Liver (tissue), 9 donors: ENCODE data around the gene CSKMT. TPM values are rescaled to one million over a fixed set of nuclear protein-coding genes. Genes with fewer than 3 reads are reported as not detected.

ENCODE experiments used
- DNase-seq: peaks from one replicate; pipeline ENCODE4 v3.0.0-alpha.2; 2017; ENCODE audit warnings: low spot score
- H3K27ac ChIP-seq, 2 donors: one replicate each; pipeline ENCODE4 v1.7.0; 2013; ENCODE audit warnings: inconsistent platforms in 2 of 2, low read length in 2 of 2, control low read depth in 1 of 2, low read depth in 1 of 2, mild to moderate bottlenecking in 1 of 2
- H3K27me3 ChIP-seq, 4 donors: one replicate each; pipeline versions ENCODE4 v1.6.1 to v1.7.0; 2013; ENCODE audit warnings: low read length in 3 of 4, inconsistent platforms in 1 of 4, mild to moderate bottlenecking in 1 of 4, moderate library complexity in 1 of 4; ENCODE audit not compliant: control insufficient read depth in 4 of 4, insufficient read depth in 4 of 4
- H3K36me3 ChIP-seq, 4 donors: one replicate each; pipeline versions ENCODE4 v1.6.1 to v1.7.0; 2013; ENCODE audit warnings: low read length in 3 of 4, mild to moderate bottlenecking in 3 of 4, low read depth in 1 of 4, moderate library complexity in 1 of 4; ENCODE audit not compliant: control insufficient read depth in 4 of 4, insufficient read depth in 3 of 4
- H3K4me1 ChIP-seq, 4 donors: one replicate each; pipeline versions ENCODE4 v1.6.1 to v1.7.0; 2013; ENCODE audit warnings: low read length in 3 of 4, mild to moderate bottlenecking in 3 of 4, moderate library complexity in 1 of 4; ENCODE audit not compliant: control insufficient read depth in 4 of 4, insufficient read depth in 4 of 4
- H3K4me3 ChIP-seq, 3 donors: one replicate each; pipeline versions ENCODE4 v1.6.1 to v1.7.0; 2013; ENCODE audit warnings: low read length in 3 of 3, control low read depth in 1 of 3, low read depth in 1 of 3, mild to moderate bottlenecking in 1 of 3
- H3K9ac ChIP-seq, 2 donors: one replicate each; pipeline ENCODE4 v1.7.0; 2013; ENCODE audit warnings: low read length in 2 of 2, mild to moderate bottlenecking in 2 of 2, moderate library complexity in 2 of 2, control low read depth in 1 of 2, low read depth in 1 of 2
- H3K9me3 ChIP-seq, 4 donors: one replicate each; pipeline versions ENCODE4 v1.6.1 to v1.7.0; 2013; ENCODE audit warnings: low read length in 3 of 4; ENCODE audit not compliant: control insufficient read depth in 4 of 4
- ATF3 ChIP-seq: IDR thresholded peaks from 2 replicates; pipeline ENCODE4 v1.6.1; 2016; ENCODE audit warnings: antibody characterized with exemption
- FOXA2 ChIP-seq: IDR thresholded peaks from 2 replicates; pipeline ENCODE4 v1.6.1; 2016; ENCODE audit warnings: antibody characterized with exemption
- HNF4A ChIP-seq, 2 donors: conservative IDR thresholded peaks; 2 replicates each; pipeline ENCODE4 v1.6.1; 2016; ENCODE audit warnings: antibody characterized with exemption in 2 of 2, mild to moderate bottlenecking in 2 of 2
- HNF4G ChIP-seq: IDR thresholded peaks from 2 replicates; pipeline ENCODE4 v1.6.1; 2016; ENCODE audit warnings: antibody characterized with exemption
- MAX ChIP-seq: IDR thresholded peaks from 2 replicates; pipeline ENCODE4 v1.6.1; 2016; ENCODE audit warnings: antibody characterized with exemption
- NR2F2 ChIP-seq: IDR thresholded peaks from 2 replicates; pipeline ENCODE4 v1.6.1; 2016; ENCODE audit warnings: antibody characterized with exemption
- RAD21 ChIP-seq, 2 donors: IDR thresholded peaks; 2 replicates each; pipeline ENCODE4 v1.6.1; 2016; ENCODE audit warnings: antibody characterized with exemption in 2 of 2, mild to moderate bottlenecking in 2 of 2
- REST ChIP-seq: IDR thresholded peaks from 2 replicates; pipeline ENCODE4 v1.6.1; 2016; ENCODE audit warnings: antibody characterized with exemption, mild to moderate bottlenecking
- RXRA ChIP-seq, 2 donors: IDR thresholded peaks; 2 replicates each; pipeline ENCODE4 v1.6.1; 2017 to 2018; ENCODE audit warnings: antibody characterized with exemption in 2 of 2, mild to moderate bottlenecking in 1 of 2
- YY1 ChIP-seq: IDR thresholded peaks from 2 replicates; pipeline ENCODE4 v1.6.1; 2016; ENCODE audit warnings: antibody characterized with exemption, mild to moderate bottlenecking
- WGBS: extraction: QIAGEN DNeasy Blood & Tissue Kit; methylation state at CpG from one replicate; pipeline ENCODE4 v1.1.7; 2013; 5-methylcytosine and 5-hydroxymethylcytosine counted together
- polyA plus RNA-seq, 2 donors: library from polyadenylated mRNA; stranded (reverse) in 1 of 2; unstranded in 1 of 2; fragments of 200-250 nt in 1 of 2; fragments of >200 nt in 1 of 2; fragmentation: Nextera tagmentation in 1 of 2; extraction: Ambion mirVana in 1 of 2; gene quantifications; one replicate each; pipeline versions ENCODE4 v1.2.1 to v1.2.3, GENCODE V29; 2013 to 2015
- total RNA-seq, 2 donors: library from RNA; depleted of rRNA; stranded (reverse); fragments of >200 nt; gene quantifications; one replicate each; pipeline ENCODE4 v1.2.3, GENCODE V29; 2014
- TF ChIP-seq, protein P1 (sequence below): IDR thresholded peaks from 2 replicates; pipeline ENCODE4 v1.6.1; 2016; ENCODE audit warnings: antibody characterized with exemption
- donor health status: healthy.
- donor health status: healthy.
- donor health status: healthy.
- donor health status: healthy.
- donor health status: healthy.

CSKMT gene
- total and polyA plus RNA-seq, 4 donors, result 1.8 to 2.5 (median 2.3) TPM

DNA sequence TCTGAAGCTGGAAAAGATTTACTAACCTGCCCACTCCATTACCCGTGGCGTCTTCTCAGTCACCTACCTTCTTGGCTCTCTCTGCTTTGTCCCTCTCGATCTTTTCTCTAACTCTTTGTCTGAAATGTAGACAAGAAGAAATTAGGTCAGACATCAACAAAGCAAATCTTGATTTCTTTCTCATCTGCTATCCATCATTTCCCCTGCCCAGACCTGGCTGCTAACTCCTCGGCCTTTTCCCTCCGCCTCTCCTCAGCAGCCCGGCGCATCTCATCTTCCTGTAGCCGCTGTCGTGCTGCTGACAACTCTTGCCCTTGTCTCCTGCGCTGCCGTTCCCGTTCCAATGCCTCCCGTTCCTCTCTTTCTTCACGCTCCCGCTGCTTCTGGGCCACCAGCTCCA lies 12.6 kb downstream of the CSKMT start (continued):
- no peak for TF ChIP-seq REST

DNA sequence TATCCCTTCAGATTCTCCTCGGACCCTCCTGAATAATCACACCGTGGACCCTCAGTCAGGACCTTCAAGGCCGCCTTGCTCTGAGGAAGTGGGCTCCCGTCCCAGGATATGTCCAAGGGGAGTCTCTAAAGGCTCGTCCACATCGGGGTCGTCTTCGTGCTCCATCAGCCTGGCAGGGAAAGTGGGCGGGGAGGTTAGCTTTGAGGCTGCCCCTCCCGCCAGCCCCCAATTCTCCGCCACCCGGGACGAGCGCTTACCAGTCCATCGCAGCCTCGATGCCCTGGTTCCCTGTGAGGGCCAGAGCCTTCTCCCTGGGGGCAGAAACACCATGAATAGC lies 13.3 kb downstream of the CSKMT start:
- Histone ChIP-seq H3K9me3 (no peaks in the 10 kb centered on the region), H3K36me3 (peaks cover 0 to 6% (median 3%) of the 10 kb centered on the region in 4 donors), H3K27me3 (no peaks in the 10 kb centered on the region), H3K4me1 (peaks cover 2 to 38% (median 32%) of the 10 kb centered on the region in 4 donors), H3K4me3 (peak overlapping the region; percentile 87 to 96 (median 90)), H3K9ac (peak overlapping the region; percentile 53 to 91), H3K27ac (peak overlapping the region; percentile 64 to 81)
- no peak for DNase-seq
- TF ChIP-seq HNF4G (no peak), MAX (no peak), RAD21 (IDR thresholded peaks at IDR 0.05) (no peak), FOXA2 (no peak), NR2F2 (no peak), RXRA (IDR thresholded peaks at IDR 0.05) (no peak), YY1 (no peak), ATF3 (no peak), REST (no peak), HNF4A (conservative IDR thresholded peaks at IDR 0.05) (no peak)
- TF ChIP-seq, protein P1, sequence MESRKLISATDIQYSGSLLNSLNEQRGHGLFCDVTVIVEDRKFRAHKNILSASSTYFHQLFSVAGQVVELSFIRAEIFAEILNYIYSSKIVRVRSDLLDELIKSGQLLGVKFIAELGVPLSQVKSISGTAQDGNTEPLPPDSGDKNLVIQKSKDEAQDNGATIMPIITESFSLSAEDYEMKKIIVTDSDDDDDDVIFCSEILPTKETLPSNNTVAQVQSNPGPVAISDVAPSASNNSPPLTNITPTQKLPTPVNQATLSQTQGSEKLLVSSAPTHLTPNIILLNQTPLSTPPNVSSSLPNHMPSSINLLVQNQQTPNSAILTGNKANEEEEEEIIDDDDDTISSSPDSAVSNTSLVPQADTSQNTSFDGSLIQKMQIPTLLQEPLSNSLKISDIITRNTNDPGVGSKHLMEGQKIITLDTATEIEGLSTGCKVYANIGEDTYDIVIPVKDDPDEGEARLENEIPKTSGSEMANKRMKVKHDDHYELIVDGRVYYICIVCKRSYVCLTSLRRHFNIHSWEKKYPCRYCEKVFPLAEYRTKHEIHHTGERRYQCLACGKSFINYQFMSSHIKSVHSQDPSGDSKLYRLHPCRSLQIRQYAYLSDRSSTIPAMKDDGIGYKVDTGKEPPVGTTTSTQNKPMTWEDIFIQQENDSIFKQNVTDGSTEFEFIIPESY, result no peak
- WGBS, result 4% methylated on average over 16 of the region's 16 CpGs
